ENCODE data around the gene GALNT1.

The GALNT1 gene

GRCh38 chr18:35730691-35731370, 149.3 kb downstream of the GALNT1 start:
- H3K9me2 ChIP-seq (replicated peaks; ENCODE audit: insufficient read depth, low read length), result no peaks in the 10 kb centered on the region
- H3K4me2 ChIP-seq (ENCODE audit: low read depth, low read length, poor library complexity, severe bottlenecking), result no peak overlapping the region
- no peak overlapping the region for H3K27ac ChIP-seq (ENCODE audit: low read depth, low read length)
- H3K36me3 ChIP-seq (ENCODE audit: low read length), result no peaks in the 10 kb centered on the region
- no peaks in the 10 kb centered on the region for H4K20me1 ChIP-seq (ENCODE audit: low read depth, low read length)
- no peak overlapping the region for H3K9ac ChIP-seq (ENCODE audit: low read length)
- no peak overlapping the region for H2AFZ ChIP-seq (ENCODE audit: low read depth, low read length, severe bottlenecking)
- no peaks in the 10 kb centered on the region for H3K9me3 ChIP-seq (ENCODE audit: insufficient read depth, low read length)
- no peaks in the 10 kb centered on the region for H3K79me2 ChIP-seq (ENCODE audit: insufficient read depth, low read length)
- H3K4me3 ChIP-seq (ENCODE audit: insufficient read depth, low read length, poor library complexity, severe bottlenecking), result no peak overlapping the region
- no peaks in the 10 kb centered on the region; the same call in 1 of the 2 replicates for H3K27me3 ChIP-seq (ENCODE audit: low read length)
- H3F3A ChIP-seq (ENCODE audit: insufficient read depth), result no peaks in the 10 kb centered on the region
- no peak for TF ChIP-seq EZH2phosphoT487 (conservative IDR thresholded peaks at IDR 0.05; ENCODE audit: low read length)

DNA sequence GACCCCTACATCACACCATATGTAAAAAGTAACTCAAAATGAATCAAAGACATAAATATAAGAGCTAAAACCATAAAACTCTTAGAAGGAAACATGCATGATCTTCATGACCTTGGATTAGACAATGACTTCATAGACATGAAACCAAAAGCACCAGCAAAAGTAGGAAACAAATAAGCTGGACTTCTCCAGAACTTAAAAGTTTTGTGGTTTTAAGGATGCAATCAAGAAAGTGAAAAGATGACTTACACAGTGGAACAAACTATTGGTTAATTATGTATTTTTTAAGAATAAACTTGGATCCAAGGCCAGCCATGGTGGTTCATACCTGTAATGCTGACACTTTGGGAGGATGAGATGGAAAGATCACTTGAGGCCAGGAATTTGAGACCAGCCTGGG, 150.2 kb downstream of the GALNT1 start:
- Histone ChIP-seq H3F3A (ENCODE audit: insufficient read depth) (no peaks in the 10 kb centered on the region), H3K4me2 (ENCODE audit: low read depth, low read length, poor library complexity, severe bottlenecking) (no peak overlapping the region), H3K9ac (ENCODE audit: low read length) (no peak overlapping the region), H3K27ac (ENCODE audit: low read depth, low read length) (no peak overlapping the region), H4K20me1 (ENCODE audit: low read depth, low read length) (no peaks in the 10 kb centered on the region), H3K36me3 (ENCODE audit: low read length) (no peaks in the 10 kb centered on the region), H3K79me2 (ENCODE audit: insufficient read depth, low read length) (no peaks in the 10 kb centered on the region), H3K9me3 (ENCODE audit: insufficient read depth, low read length) (no peaks in the 10 kb centered on the region), H3K9me2 (replicated peaks; ENCODE audit: insufficient read depth, low read length) (no peaks in the 10 kb centered on the region), H3K4me3 (ENCODE audit: insufficient read depth, low read length, poor library complexity, severe bottlenecking) (no peak overlapping the region), H2AFZ (ENCODE audit: low read depth, low read length, severe bottlenecking) (no peak overlapping the region), H3K27me3 (ENCODE audit: low read length) (no peaks in the 10 kb centered on the region)
- TF ChIP-seq CTCF (IDR thresholded peaks at IDR 0.05; ENCODE audit: insufficient read depth, low read length, poor library complexity, severe bottlenecking), result no peak
- no peak for TF ChIP-seq EZH2phosphoT487 (conservative IDR thresholded peaks at IDR 0.05; ENCODE audit: low read length)

DNA sequence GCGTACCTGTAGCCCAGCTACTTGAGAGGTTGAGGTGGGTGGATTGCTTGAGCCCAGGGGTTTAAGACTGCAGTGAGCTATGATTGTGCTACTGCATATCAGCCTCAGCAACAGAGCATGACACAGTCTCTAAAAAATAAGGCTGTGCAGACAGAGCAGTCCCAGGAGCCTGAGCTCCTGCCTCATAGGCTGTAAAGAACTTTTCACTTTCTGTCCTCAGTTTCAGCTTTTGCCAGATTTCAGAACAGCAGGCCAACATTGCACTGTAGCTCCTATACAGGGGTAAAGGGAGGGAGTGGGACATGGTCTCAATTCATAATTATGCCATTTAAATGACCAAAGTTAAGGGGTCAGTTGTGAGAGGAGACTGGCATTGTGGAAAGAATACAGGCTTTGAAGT, 150.6 kb downstream of the GALNT1 start:
- H3K4me2 ChIP-seq (ENCODE audit: low read depth, low read length, poor library complexity, severe bottlenecking), result no peak overlapping the region
- H3K4me3 ChIP-seq (ENCODE audit: insufficient read depth, low read length, poor library complexity, severe bottlenecking), result no peak overlapping the region

GRCh38 chr18:35732636-35733035, 151.1 kb downstream of the GALNT1 start:
- Histone ChIP-seq H3K9ac (ENCODE audit: low read length) (no peak overlapping the region), H2AFZ (ENCODE audit: low read depth, low read length, severe bottlenecking) (no peak overlapping the region), H3F3A (ENCODE audit: insufficient read depth) (no peaks in the 10 kb centered on the region), H3K9me3 (ENCODE audit: insufficient read depth, low read length) (no peaks in the 10 kb centered on the region), H3K27me3 (ENCODE audit: low read length) (no peaks in the 10 kb centered on the region), H4K20me1 (ENCODE audit: low read depth, low read length) (no peaks in the 10 kb centered on the region), H3K27ac (ENCODE audit: low read depth, low read length) (no peak overlapping the region), H3K4me2 (ENCODE audit: low read depth, low read length, poor library complexity, severe bottlenecking) (no peak overlapping the region), H3K4me3 (ENCODE audit: insufficient read depth, low read length, poor library complexity, severe bottlenecking) (no peak overlapping the region), H3K79me2 (ENCODE audit: insufficient read depth, low read length) (no peaks in the 10 kb centered on the region), H3K9me2 (replicated peaks; ENCODE audit: insufficient read depth, low read length) (no peaks in the 10 kb centered on the region), H3K36me3 (ENCODE audit: low read length) (no peaks in the 10 kb centered on the region)
- TF ChIP-seq CTCF (IDR thresholded peaks at IDR 0.05; ENCODE audit: insufficient read depth, low read length, poor library complexity, severe bottlenecking) (no peak), EZH2phosphoT487 (conservative IDR thresholded peaks at IDR 0.05; ENCODE audit: low read length) (no peak)

More for the DNA sequence above, 150.6 kb downstream of the GALNT1 start:
- no peak for TF ChIP-seq EZH2phosphoT487 (conservative IDR thresholded peaks at IDR 0.05; ENCODE audit: low read length)
- Histone ChIP-seq H3K9ac (ENCODE audit: low read length) (no peak overlapping the region), H3F3A (ENCODE audit: insufficient read depth) (no peaks in the 10 kb centered on the region), H3K79me2 (ENCODE audit: insufficient read depth, low read length) (no peaks in the 10 kb centered on the region), H3K36me3 (ENCODE audit: low read length) (no peaks in the 10 kb centered on the region), H2AFZ (ENCODE audit: low read depth, low read length, severe bottlenecking) (no peak overlapping the region), H3K27me3 (ENCODE audit: low read length) (no peaks in the 10 kb centered on the region), H4K20me1 (ENCODE audit: low read depth, low read length) (no peaks in the 10 kb centered on the region), H3K9me2 (replicated peaks; ENCODE audit: insufficient read depth, low read length) (no peaks in the 10 kb centered on the region), H3K9me3 (ENCODE audit: insufficient read depth, low read length) (no peaks in the 10 kb centered on the region), H3K27ac (ENCODE audit: low read depth, low read length) (no peak overlapping the region)

Measured in SU-DHL-6 (cell line).